Measurements from ENCODE around the gene NTSR1. TPM values are rescaled to one million over a fixed set of nuclear protein-coding genes. Genes with fewer than 3 reads are reported as not detected.

NTSR1 gene
- total and polyA plus RNA-seq, 2 of the 13 experiments (the other 11 are each of a cell fraction or from before 2014, with no cell fraction given) = 0.09 to 0.12 TPM

DNA sequence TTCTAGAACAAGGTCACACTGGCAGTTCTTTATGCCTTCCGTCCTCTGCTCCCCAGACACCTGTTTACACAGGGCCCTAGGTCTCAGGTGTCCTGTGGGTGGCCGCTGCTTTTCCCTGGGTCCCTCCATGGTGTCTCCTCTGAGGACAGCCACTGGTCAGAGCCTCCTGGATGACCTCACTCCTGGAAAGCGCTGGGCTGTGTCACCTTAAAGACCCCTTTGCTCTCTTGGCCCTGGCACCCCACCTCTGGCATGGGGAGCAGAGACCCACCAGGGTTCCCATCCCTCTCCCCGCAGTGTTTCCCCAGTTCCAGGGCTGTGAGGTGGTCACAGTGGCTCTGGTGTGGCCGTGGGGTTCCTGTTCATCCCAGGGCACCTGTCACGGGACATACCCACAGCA lies 33.9 kb downstream of the NTSR1 start (continued):
- TF ChIP-seq, protein P1, sequence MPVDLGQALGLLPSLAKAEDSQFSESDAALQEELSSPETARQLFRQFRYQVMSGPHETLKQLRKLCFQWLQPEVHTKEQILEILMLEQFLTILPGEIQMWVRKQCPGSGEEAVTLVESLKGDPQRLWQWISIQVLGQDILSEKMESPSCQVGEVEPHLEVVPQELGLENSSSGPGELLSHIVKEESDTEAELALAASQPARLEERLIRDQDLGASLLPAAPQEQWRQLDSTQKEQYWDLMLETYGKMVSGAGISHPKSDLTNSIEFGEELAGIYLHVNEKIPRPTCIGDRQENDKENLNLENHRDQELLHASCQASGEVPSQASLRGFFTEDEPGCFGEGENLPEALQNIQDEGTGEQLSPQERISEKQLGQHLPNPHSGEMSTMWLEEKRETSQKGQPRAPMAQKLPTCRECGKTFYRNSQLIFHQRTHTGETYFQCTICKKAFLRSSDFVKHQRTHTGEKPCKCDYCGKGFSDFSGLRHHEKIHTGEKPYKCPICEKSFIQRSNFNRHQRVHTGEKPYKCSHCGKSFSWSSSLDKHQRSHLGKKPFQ (CRISPR knock-in tag; IDR thresholded peaks at IDR 0.05; ENCODE audit: insufficient replicate concordance) = no peak

DNA sequence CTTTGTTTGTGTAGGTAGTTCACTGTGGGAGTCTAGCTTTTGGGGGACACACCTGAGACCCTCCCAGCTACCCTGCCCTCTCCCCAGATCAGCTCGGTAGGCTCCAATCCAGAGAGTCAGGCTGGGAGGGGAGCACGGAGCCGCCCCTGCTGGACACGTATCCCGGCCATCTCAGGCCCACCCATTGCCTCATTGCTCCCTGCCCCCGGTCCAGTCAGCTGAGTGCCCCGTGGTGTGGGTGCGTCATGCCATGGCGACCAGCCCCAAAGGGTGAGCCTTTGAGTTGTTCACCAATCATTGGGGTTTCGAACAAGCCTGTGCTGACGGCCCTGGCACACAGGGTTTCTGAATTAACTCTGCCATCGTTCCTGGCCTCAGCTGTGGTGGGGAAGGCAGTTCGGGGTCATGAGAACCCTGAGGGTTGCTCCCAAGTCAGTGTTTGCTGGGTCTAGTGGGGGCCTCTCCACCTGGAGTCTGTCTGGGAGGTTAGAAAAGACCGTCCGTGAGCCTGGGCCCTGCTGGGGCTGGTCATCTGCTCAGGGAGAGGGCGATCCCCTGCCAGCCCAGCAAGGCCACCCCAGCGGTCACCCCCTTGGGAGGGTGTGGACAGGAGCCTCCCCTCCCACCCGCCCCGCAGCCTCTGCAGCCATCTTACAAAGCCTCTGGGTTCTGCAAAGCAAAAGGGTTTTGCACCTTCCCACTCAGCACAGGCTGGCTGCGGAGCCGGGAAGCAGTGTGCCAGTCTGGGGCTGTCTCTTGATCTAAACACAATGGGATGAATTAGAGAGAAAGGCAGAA lies 34.5 kb downstream of the NTSR1 start:
- Histone ChIP-seq H3K27ac (ENCODE audit: extremely low read length, insufficient read depth, low read length) (no peak overlapping the region), H3K9me3 (ENCODE audit: low read length) (no peaks in the 10 kb centered on the region), H2AFZ (ENCODE audit: low read length) (no peak overlapping the region), H3K4me1 (ENCODE audit: insufficient read depth, low read length) (peaks cover 11% of the 10 kb centered on the region; the same call in 1 of the 2 replicates), H3K27me3 (ENCODE audit: control insufficient read depth in 1 of 2, insufficient read depth in 2 of 2, low read length in 2 of 2) (peaks cover 47 to 83% of the 10 kb centered on the region in 2 experiments), H3K4me3 (replicated peaks in 1 of 3; ENCODE audit: insufficient read depth in 1 of 3, low read depth in 2 of 3, low read length in 3 of 3) (no peak overlapping the region), H3K36me3 (replicated peaks in 1 of 2; ENCODE audit: control insufficient read depth in 1 of 2, insufficient read depth in 2 of 2, low read length in 2 of 2) (no peaks in the 10 kb centered on the region), H3K4me2 (ENCODE audit: low read depth, low read length) (no peak overlapping the region), H3K9ac (ENCODE audit: insufficient read depth, low read depth, low read length) (no peak overlapping the region), H4K20me1 (ENCODE audit: insufficient read depth, low read length) (no peaks in the 10 kb centered on the region; the same call in 1 of the 2 replicates), H3K79me2 (ENCODE audit: insufficient read depth, low read length) (no peaks in the 10 kb centered on the region)
- intact Hi-C loops (cut with micrococcal nuclease; ENCODE audit: unreplicated experiment) = no loop called here
- ChIA-PET POLR2A (no interaction called here), CTCF (ENCODE audit: low intra/inter-chr PET ratio, low total read pairs) (no interaction called here)
- ATAC-seq (no peak), DNase-seq (ENCODE audit: low spot score) (no peak), FAIRE-seq (no peak)
- WGBS (ENCODE audit: low lambda C conversion rate) = 19% methylated on average over 18 of the region's 21 CpGs
- in situ Hi-C loops (cut with HindIII; ENCODE audit: extremely low pct_ligation_motif_present, low pct_unique_long_range_greater_than_20kb) = no loop called here
- no TSS peak for BruUV-seq (replicated peaks)
- TF ChIP-seq, protein P2, sequence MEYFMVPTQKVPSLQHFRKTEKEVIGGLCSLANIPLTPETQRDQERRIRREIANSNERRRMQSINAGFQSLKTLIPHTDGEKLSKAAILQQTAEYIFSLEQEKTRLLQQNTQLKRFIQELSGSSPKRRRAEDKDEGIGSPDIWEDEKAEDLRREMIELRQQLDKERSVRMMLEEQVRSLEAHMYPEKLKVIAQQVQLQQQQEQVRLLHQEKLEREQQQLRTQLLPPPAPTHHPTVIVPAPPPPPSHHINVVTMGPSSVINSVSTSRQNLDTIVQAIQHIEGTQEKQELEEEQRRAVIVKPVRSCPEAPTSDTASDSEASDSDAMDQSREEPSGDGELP (IDR thresholded peaks at IDR 0.05; ENCODE audit: borderline replicate concordance, low read depth) = no peak
- no peak for TF ChIP-seq ZFP62 (CRISPR knock-in tag; IDR thresholded peaks at IDR 0.05)
- TF ChIP-seq XBP1 (CRISPR knock-in tag; IDR thresholded peaks at IDR 0.05) = no peak
- TF ChIP-seq, protein P3, sequence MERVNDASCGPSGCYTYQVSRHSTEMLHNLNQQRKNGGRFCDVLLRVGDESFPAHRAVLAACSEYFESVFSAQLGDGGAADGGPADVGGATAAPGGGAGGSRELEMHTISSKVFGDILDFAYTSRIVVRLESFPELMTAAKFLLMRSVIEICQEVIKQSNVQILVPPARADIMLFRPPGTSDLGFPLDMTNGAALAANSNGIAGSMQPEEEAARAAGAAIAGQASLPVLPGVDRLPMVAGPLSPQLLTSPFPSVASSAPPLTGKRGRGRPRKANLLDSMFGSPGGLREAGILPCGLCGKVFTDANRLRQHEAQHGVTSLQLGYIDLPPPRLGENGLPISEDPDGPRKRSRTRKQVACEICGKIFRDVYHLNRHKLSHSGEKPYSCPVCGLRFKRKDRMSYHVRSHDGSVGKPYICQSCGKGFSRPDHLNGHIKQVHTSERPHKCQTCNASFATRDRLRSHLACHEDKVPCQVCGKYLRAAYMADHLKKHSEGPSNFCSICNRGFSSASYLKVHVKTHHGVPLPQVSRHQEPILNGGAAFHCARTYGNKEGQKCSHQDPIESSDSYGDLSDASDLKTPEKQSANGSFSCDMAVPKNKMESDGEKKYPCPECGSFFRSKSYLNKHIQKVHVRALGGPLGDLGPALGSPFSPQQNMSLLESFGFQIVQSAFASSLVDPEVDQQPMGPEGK (CRISPR knock-in tag; IDR thresholded peaks at IDR 0.05) = no peak
- TF ChIP-seq, protein P4, sequence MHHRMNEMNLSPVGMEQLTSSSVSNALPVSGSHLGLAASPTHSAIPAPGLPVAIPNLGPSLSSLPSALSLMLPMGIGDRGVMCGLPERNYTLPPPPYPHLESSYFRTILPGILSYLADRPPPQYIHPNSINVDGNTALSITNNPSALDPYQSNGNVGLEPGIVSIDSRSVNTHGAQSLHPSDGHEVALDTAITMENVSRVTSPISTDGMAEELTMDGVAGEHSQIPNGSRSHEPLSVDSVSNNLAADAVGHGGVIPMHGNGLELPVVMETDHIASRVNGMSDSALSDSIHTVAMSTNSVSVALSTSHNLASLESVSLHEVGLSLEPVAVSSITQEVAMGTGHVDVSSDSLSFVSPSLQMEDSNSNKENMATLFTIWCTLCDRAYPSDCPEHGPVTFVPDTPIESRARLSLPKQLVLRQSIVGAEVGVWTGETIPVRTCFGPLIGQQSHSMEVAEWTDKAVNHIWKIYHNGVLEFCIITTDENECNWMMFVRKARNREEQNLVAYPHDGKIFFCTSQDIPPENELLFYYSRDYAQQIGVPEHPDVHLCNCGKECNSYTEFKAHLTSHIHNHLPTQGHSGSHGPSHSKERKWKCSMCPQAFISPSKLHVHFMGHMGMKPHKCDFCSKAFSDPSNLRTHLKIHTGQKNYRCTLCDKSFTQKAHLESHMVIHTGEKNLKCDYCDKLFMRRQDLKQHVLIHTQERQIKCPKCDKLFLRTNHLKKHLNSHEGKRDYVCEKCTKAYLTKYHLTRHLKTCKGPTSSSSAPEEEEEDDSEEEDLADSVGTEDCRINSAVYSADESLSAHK (CRISPR knock-in tag; IDR thresholded peaks at IDR 0.05; ENCODE audit: borderline replicate concordance) = no peak
- no peak for TF ChIP-seq ZNF136 (CRISPR knock-in tag; IDR thresholded peaks at IDR 0.05; ENCODE audit: low read depth)
- TF ChIP-seq, protein P5, sequence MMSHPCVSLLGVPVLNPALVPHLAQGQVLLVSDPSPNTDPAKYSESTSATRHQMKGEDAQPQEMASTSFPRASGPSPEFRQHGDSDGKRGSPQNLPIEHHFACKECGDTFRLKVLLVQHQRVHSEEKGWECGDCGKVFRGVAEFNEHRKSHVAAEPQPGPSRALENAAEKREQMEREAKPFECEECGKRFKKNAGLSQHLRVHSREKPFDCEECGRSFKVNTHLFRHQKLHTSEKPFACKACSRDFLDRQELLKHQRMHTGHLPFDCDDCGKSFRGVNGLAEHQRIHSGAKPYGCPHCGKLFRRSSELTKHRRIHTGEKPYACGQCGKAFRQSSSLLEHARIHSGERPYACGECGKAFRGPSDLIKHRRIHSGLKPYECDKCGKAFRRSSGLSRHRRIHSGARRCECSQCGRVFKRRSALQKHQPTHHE (CRISPR knock-in tag; IDR thresholded peaks at IDR 0.05; ENCODE audit: borderline replicate concordance) = no peak
- TF ChIP-seq, protein P6, sequence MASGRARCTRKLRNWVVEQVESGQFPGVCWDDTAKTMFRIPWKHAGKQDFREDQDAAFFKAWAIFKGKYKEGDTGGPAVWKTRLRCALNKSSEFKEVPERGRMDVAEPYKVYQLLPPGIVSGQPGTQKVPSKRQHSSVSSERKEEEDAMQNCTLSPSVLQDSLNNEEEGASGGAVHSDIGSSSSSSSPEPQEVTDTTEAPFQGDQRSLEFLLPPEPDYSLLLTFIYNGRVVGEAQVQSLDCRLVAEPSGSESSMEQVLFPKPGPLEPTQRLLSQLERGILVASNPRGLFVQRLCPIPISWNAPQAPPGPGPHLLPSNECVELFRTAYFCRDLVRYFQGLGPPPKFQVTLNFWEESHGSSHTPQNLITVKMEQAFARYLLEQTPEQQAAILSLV (CRISPR knock-in tag; IDR thresholded peaks at IDR 0.05; ENCODE audit: borderline replicate concordance) = no peak
- no peak for TF ChIP-seq AGO1 (IDR thresholded peaks at IDR 0.05; ENCODE audit: low read depth, low read length, poor library complexity, severe bottlenecking)
- TF ChIP-seq ZKSCAN1 (IDR thresholded peaks at IDR 0.05; ENCODE audit: low read length) = no peak
